K562 (cell line): ENCODE measurements around the gene NUCKS1. TPM values are rescaled to one million over a fixed set of nuclear protein-coding genes. Genes with fewer than 3 reads are reported as not detected.

ENCODE experiments used
- AFF4 ChIP-seq: sonication (generic); formaldehyde crosslinking; IDR thresholded peaks from 2 replicates; pipeline ENCODE4 v1.8.0; 2023; ENCODE audit warnings: mild to moderate bottlenecking, missing genetic modification reagents
- ATF4 ChIP-seq: fragments of 450-650 bp; formaldehyde crosslinking; IDR thresholded peaks from 2 replicates; pipeline ENCODE4 v1.4.0; 2022; ENCODE audit warnings: mild to moderate bottlenecking, moderate library complexity
- CHD2 ChIP-seq: IDR thresholded peaks from 2 replicates; pipeline ENCODE4 v1.6.1; 2011; ENCODE audit warnings: low read depth, low read length
- ESRRA ChIP-seq: fragments of 450-650 bp; IDR thresholded peaks from 2 replicates; pipeline ENCODE4 v1.6.1; 2014; ENCODE audit warnings: low read depth, mild to moderate bottlenecking, moderate library complexity, borderline replicate concordance
- EWSR1 ChIP-seq: fragments of 450-650 bp; IDR thresholded peaks from 2 replicates; pipeline ENCODE4 v1.6.1; 2018; ENCODE audit warnings: borderline replicate concordance, mild to moderate bottlenecking, low read depth, moderate library complexity; ENCODE audit not compliant: partially characterized antibody
- MLX ChIP-seq, 2 experiments: fragments of 450-650 bp in 1 of 2; sonication (generic) in 1 of 2; formaldehyde crosslinking; conservative IDR thresholded peaks; 2 replicates each; pipeline versions ENCODE4 v1.4.0 to v1.8.1; 2020 to 2022; ENCODE audit warnings: mild to moderate bottlenecking in 1 of 2, missing genetic modification reagents in 1 of 2
- MTA3 ChIP-seq: fragments of 450-650 bp; formaldehyde crosslinking; IDR thresholded peaks from 2 replicates; pipeline ENCODE4 v1.6.1; 2017; ENCODE audit warnings: mild to moderate bottlenecking, borderline replicate concordance
- NEUROD1 ChIP-seq: fragments of 150-350 bp; IDR thresholded peaks from 2 replicates; pipeline ENCODE4 v1.6.1; 2014; ENCODE audit warnings: borderline replicate concordance, low read length, low read depth; ENCODE audit not compliant: partially characterized antibody
- RBM17 ChIP-seq: fragments of 200-400 bp; formaldehyde crosslinking; IDR thresholded peaks from 2 replicates; pipeline ENCODE4 v1.6.1; 2017; ENCODE audit warnings: low read depth, mild to moderate bottlenecking, low read length, borderline replicate concordance
- SRSF1 ChIP-seq: fragments of 200-400 bp; formaldehyde crosslinking; IDR thresholded peaks from 2 replicates; pipeline ENCODE4 v1.6.1; 2017; ENCODE audit warnings: mild to moderate bottlenecking, low read depth, low read length, moderate library complexity
- XRCC5 ChIP-seq: fragments of 200-400 bp; formaldehyde crosslinking; IDR thresholded peaks from 2 replicates; pipeline ENCODE4 v1.6.1; 2017; ENCODE audit warnings: low read depth, mild to moderate bottlenecking, low read length
- YY1 ChIP-seq, 3 experiments: IDR thresholded peaks; 2 replicates each; pipeline ENCODE4 v1.6.1; 2011; ENCODE audit warnings: low read length in 2 of 3, mild to moderate bottlenecking in 2 of 3, moderate library complexity in 2 of 3, borderline replicate concordance in 1 of 3, control low read depth in 1 of 3, low read depth in 1 of 3; ENCODE audit not compliant: insufficient read depth in 3 of 3, insufficient replicate concordance in 2 of 3, control insufficient read depth in 1 of 3, insufficient read length in 1 of 3; ENCODE audit errors: extremely low read depth in 1 of 3
- ZBED1 ChIP-seq: IDR thresholded peaks from 2 replicates; pipeline ENCODE4 v1.6.1; 2014
- ZMIZ1 ChIP-seq, 2 experiments: fragments of 150-350 bp in 1 of 2; IDR thresholded peaks; 2 replicates each; pipeline ENCODE4 v1.6.1; 2012 to 2016; ENCODE audit warnings: low read depth in 2 of 2, low read length in 2 of 2, mild to moderate bottlenecking in 1 of 2, moderate library complexity in 1 of 2
- ZNF175 ChIP-seq: fragments of 200-800 bp; sonication (Bioruptor generic); IDR thresholded peaks from 2 replicates; pipeline ENCODE4 v1.6.1; 2016; ENCODE audit warnings: low read depth, mild to moderate bottlenecking, missing genetic modification characterization, missing compliant biosample characterization
- polyA plus RNA-seq, 8 experiments: library from polyadenylated mRNA; depleted of rRNA in 4 of 8; stranded (reverse) in 5 of 8; unstranded in 3 of 8; fragments of >200 nt; fragmentation: Nextera tagmentation in 2 of 8; fragmentation: Illumina TruSeq in 1 of 8; extraction: Ambion mirVana in 2 of 8; extraction: Trizol in 1 of 8; gene quantifications; 2 replicates each; pipeline versions ENCODE4 v1.2.1 to v1.2.3, GENCODE V29; 2011 to 2014; ENCODE audit warnings: inconsistent platforms in 1 of 8, missing spikeins in 1 of 8
- total RNA-seq, 7 experiments: library from RNA; depleted of rRNA in 6 of 7; stranded (reverse); fragments of >200 nt in 6 of 7; fragmentation: Illumina TruSeq in 2 of 7; extraction: Trizol in 2 of 7; gene quantifications; 2 replicates each; pipeline versions ENCODE4 v1.2.1 to v1.2.3, GENCODE V29; 2011 to 2021; ENCODE audit warnings: low replicate concordance in 1 of 7

NUCKS1 gene
- total and polyA plus RNA-seq, 9 of the 15 experiments (the other 6 are each of a cell fraction or from before 2014, with no cell fraction given), result 66.7 to 244 (median 149) TPM

- TF ChIP-seq NEUROD1 (no peak), CHD2 (0 out of 2 replicates have a peak, but pooled peaks have one; percentile 64), SRSF1 (0 out of 2 replicates have a peak, but pooled peaks have one; percentile 34), XRCC5 (peak; percentile 84; the same call in 1 of the 2 replicates), ESRRA (peak; percentile 49), MLX (CRISPR knock-in tag; conservative IDR thresholded peaks at IDR 0.05) (peak in 1 of 2 experiments; percentile 18; a peak in 1 of 4 replicates), AFF4 (peak; percentile 87), EWSR1 (no peak), RBM17 (no peak), YY1 (IDR thresholded peaks at IDR 0.05; ENCODE audit: borderline replicate concordance in 1 of 3, control insufficient read depth in 1 of 3, extremely low read depth in 1 of 3, insufficient read depth in 3 of 3, insufficient read length in 1 of 3, insufficient replicate concordance in 2 of 3, low read depth in 1 of 3, low read length in 2 of 3) (peak in 2 of 3 experiments; percentile 39 to 72), ZBED1 (peak; percentile 54; the same call in 1 of the 2 replicates), ZNF175 (CRISPR knock-in tag) (0 out of 2 replicates have a peak, but pooled peaks have one; percentile 38), ZMIZ1 (IDR thresholded peaks at IDR 0.05; ENCODE audit: low read depth in 2 of 2, low read length in 2 of 2) (peak in 1 of 2 experiments; percentile 21; a peak in 1 of 4 replicates), MTA3 (peak; percentile 85), ATF4 (CRISPR knock-in tag) (peak; percentile 37; the same call in 1 of the 2 replicates)
These were observed 496 bp downstream of the NUCKS1 start (continued) for GRCh38 chr1:205749234-205750137.
